KOPT-K1 (cell line): Measurements from ENCODE around the gene PPIA.

Experiments used
- H3K27ac ChIP-seq: fragments of 200-600 bp; sonication (generic); 2 replicates; pipeline ENCODE4 v1.5.1; 2016; ENCODE audit warnings: antibody characterized with exemption, mild to moderate bottlenecking, low read depth, low read length; ENCODE audit not compliant: poor library complexity, severe bottlenecking
- H3K36me3 ChIP-seq: fragments of 200-600 bp; sonication (generic); 2 replicates; pipeline ENCODE4 v1.5.1; 2017; ENCODE audit warnings: antibody characterized with exemption, mild to moderate bottlenecking, low read length, moderate library complexity; ENCODE audit not compliant: insufficient read depth
- H3K9me3 ChIP-seq: fragments of 200-600 bp; sonication (generic); 2 replicates; pipeline ENCODE4 v1.5.1; 2017; ENCODE audit warnings: antibody characterized with exemption, low read length, mild to moderate bottlenecking; ENCODE audit not compliant: insufficient read depth, poor library complexity, severe bottlenecking

PPIA gene

DNA sequence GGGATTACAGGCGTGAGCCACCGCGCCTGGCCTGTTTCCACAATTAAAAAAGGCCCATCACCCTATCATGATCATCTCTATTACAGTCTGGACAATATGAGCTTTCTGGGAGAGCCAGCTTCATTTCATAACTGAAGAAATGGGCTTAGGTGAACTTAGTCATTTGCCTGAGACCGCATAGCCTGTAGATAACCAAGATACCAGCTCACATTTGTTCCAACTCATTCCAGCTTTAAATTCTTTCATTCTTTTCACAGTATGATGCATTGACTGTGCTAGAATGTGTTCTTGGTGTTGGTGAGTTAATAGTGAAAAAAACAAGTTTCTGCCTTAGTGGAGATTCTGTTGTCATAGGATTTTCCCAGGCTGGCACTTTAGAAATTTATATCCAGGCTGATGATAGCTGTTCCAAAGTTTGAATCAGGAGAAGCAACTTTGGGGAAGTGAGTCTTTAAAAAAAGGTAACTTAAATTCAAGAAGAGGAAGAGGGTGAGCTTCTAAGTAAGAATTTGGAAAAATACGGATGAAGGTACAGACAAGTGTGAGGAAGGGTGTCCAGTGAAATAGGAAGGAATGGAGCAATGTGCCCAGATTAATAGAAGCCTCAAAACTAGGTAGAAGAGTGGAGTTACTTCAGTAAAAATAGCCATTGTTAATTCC is 53.5 kb downstream of the PPIA start:
- no peak overlapping the region for H3K27ac ChIP-seq
- H3K36me3 ChIP-seq: no peaks in the 10 kb centered on the region
- H3K9me3 ChIP-seq: no peaks in the 10 kb centered on the region

- H3K36me3 ChIP-seq: no peaks in the 10 kb centered on the region
- H3K9me3 ChIP-seq: no peaks in the 10 kb centered on the region
- no peak overlapping the region for H3K27ac ChIP-seq
Measured at GRCh38 chr7:44852590-44852989, 56.1 kb downstream of the PPIA start.
